ENCODE results near the gene TGFBR1. TPM values are rescaled to one million over a fixed set of nuclear protein-coding genes. Genes with fewer than 3 reads are reported as not detected.

Gene TGFBR1
- total RNA-seq, 2 experiments from 2014 or later, result 12.9 to 14.6 TPM

DNA sequence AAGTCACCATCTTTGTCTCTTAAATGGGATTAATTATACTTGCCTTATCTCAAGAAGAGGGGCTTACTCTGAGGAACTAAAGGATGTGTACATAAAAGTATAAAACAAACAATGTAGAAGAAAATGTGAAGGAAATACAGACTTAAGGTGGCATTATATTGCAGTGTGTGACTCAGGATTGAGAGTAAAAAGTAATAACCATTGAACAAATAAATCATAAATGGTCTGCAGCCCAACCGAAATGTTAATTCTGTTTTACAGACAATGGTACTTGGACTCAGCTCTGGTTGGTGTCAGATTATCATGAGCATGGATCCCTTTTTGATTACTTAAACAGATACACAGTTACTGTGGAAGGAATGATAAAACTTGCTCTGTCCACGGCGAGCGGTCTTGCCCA lies 37.4 kb downstream of the TGFBR1 start:
- H3K27me3 Mint-ChIP-seq, result no peaks in the 10 kb centered on the region
- H3K9me3 Mint-ChIP-seq, result no peaks in the 10 kb centered on the region
- peaks cover 35% of the 10 kb centered on the region for H3K4me1 Mint-ChIP-seq (ENCODE audit: low read depth)
- Histone ChIP-seq H3K4me3 (ENCODE audit: low read length) (no peak overlapping the region), H3K9me3 (ENCODE audit: control insufficient read depth in 1 of 2, insufficient read depth in 1 of 2, low read length in 2 of 2) (no peaks in the 10 kb centered on the region), H3K27ac (ENCODE audit: low read depth in 1 of 2, low read length in 2 of 2) (no peak overlapping the region), H3K27me3 (ENCODE audit: control insufficient read depth in 1 of 2, insufficient read depth in 2 of 2, low read length in 2 of 2) (no peaks in the 10 kb centered on the region), H3K36me3 (ENCODE audit: insufficient read depth, low read length) (peaks cover 83% of the 10 kb centered on the region), H3K4me1 (ENCODE audit: insufficient read depth, low read length) (no peaks in the 10 kb centered on the region)
- intact Hi-C loops (cut with DNase I, micrococcal nuclease), result loop anchor here in 1 of 2 experiments (10.0 kb wide), 1 partner anchor 337 kb away; the partner anchor contains the start of gene GALNT12
- no peak overlapping the region for H3K27ac Mint-ChIP-seq
- no peak overlapping the region for H3K4me3 Mint-ChIP-seq
- POLR2A ChIA-PET, result interaction anchor here (1.0 to 5.0 kb wide), 2 partner anchors 23 to 39 kb away, joined by 3 to 32 read pairs; partner anchors contain the start of gene TGFBR1
- CTCF ChIA-PET, result interaction anchor here (0.8 to 5.6 kb wide), 3 partner anchors 8 to 167 kb away, joined by 3 to 77 read pairs (median 14); no protein-coding TSS in a partner anchor
- H3K36me3 Mint-ChIP-seq (ENCODE audit: low read depth), result peaks cover 87% of the 10 kb centered on the region
- TF ChIP-seq, protein P1, sequence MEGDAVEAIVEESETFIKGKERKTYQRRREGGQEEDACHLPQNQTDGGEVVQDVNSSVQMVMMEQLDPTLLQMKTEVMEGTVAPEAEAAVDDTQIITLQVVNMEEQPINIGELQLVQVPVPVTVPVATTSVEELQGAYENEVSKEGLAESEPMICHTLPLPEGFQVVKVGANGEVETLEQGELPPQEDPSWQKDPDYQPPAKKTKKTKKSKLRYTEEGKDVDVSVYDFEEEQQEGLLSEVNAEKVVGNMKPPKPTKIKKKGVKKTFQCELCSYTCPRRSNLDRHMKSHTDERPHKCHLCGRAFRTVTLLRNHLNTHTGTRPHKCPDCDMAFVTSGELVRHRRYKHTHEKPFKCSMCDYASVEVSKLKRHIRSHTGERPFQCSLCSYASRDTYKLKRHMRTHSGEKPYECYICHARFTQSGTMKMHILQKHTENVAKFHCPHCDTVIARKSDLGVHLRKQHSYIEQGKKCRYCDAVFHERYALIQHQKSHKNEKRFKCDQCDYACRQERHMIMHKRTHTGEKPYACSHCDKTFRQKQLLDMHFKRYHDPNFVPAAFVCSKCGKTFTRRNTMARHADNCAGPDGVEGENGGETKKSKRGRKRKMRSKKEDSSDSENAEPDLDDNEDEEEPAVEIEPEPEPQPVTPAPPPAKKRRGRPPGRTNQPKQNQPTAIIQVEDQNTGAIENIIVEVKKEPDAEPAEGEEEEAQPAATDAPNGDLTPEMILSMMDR (IDR thresholded peaks at IDR 0.05), result no peak
- DNase-seq, result no peak
- ATAC-seq (ENCODE audit: poor library complexity), result no peak

DNA sequence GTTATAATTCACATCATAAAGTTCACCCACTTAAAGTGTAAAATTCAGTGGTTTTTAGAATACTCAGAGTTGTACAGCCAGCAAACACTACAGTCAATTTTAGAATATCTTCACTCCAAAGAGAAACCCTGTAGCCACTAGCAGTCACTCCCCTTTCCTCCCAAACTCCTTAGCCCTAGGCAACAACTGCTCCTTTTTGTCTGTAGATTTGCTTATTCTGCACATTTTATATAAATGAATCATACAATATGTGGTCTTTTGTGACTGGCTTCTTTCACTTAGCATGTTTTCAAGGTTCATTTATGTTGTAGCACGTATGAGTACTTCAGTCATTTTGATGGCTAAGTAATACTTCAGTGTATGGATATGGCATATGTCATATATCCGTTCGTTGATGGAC lies 38.7 kb downstream of the TGFBR1 start:
- no peak overlapping the region for H3K27ac Mint-ChIP-seq
- Histone ChIP-seq H3K4me3 (ENCODE audit: low read length) (no peak overlapping the region), H3K9me3 (ENCODE audit: control insufficient read depth in 1 of 2, insufficient read depth in 1 of 2, low read length in 2 of 2) (no peaks in the 10 kb centered on the region), H3K27me3 (ENCODE audit: control insufficient read depth in 1 of 2, insufficient read depth in 2 of 2, low read length in 2 of 2) (no peaks in the 10 kb centered on the region), H3K36me3 (ENCODE audit: insufficient read depth, low read length) (peaks cover 87% of the 10 kb centered on the region), H3K27ac (ENCODE audit: low read depth in 1 of 2, low read length in 2 of 2) (no peak overlapping the region), H3K4me1 (ENCODE audit: insufficient read depth, low read length) (no peaks in the 10 kb centered on the region)
- peaks cover 38% of the 10 kb centered on the region for H3K4me1 Mint-ChIP-seq (ENCODE audit: low read depth)
- no peak for ATAC-seq (ENCODE audit: poor library complexity)
- TF ChIP-seq, protein P1 (IDR thresholded peaks at IDR 0.05), result no peak
- no peaks in the 10 kb centered on the region for H3K27me3 Mint-ChIP-seq
- intact Hi-C loops (cut with DNase I, micrococcal nuclease), result loop anchor here in 1 of 2 experiments (10.0 kb wide), 1 partner anchor 339 kb away; the partner anchor contains the start of gene GALNT12
- ChIA-PET POLR2A (no interaction called here), CTCF (interaction anchor here (5.6 kb wide), 1 partner anchor 144 kb away, joined by 77 read pairs; no protein-coding TSS in a partner anchor)
- H3K4me3 Mint-ChIP-seq, result no peak overlapping the region
- H3K36me3 Mint-ChIP-seq (ENCODE audit: low read depth), result peaks cover 88% of the 10 kb centered on the region
- H3K9me3 Mint-ChIP-seq, result no peaks in the 10 kb centered on the region
- DNase-seq, result no peak

DNA sequence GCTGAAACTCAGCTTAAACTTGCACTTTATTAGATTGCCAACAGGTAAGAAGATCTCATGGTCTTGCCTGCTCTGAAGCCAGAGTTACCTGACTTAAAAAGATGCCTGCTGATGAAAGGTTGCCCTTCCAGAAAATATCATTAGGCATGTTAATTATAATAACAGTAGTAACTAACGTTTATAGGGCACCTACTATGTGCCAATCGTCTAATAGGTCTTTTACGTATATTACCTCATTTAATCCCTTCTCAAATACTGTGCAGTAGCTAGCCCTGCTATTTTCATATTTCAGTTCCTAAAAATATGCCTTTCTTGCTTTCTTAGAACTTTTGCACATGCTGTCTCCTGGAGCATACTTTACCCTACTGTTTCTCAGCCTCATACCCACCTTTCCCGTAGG lies 40.1 kb downstream of the TGFBR1 start:
- Histone ChIP-seq H3K36me3 (ENCODE audit: insufficient read depth, low read length) (peaks cover 86% of the 10 kb centered on the region), H3K4me3 (ENCODE audit: low read length) (no peak overlapping the region), H3K9me3 (ENCODE audit: control insufficient read depth in 1 of 2, insufficient read depth in 1 of 2, low read length in 2 of 2) (no peaks in the 10 kb centered on the region), H3K27ac (ENCODE audit: low read depth in 1 of 2, low read length in 2 of 2) (no peak overlapping the region), H3K27me3 (ENCODE audit: control insufficient read depth in 1 of 2, insufficient read depth in 2 of 2, low read length in 2 of 2) (no peaks in the 10 kb centered on the region), H3K4me1 (ENCODE audit: insufficient read depth, low read length) (no peaks in the 10 kb centered on the region)
- H3K9me3 Mint-ChIP-seq, result no peaks in the 10 kb centered on the region
- ATAC-seq (ENCODE audit: poor library complexity), result no peak
- POLR2A ChIA-PET, result interaction anchor here (1.2 kb wide), 1 partner anchor 132 kb away, joined by 4 read pairs; no protein-coding TSS in a partner anchor
- H3K36me3 Mint-ChIP-seq (ENCODE audit: low read depth), result peaks cover 97% of the 10 kb centered on the region
- H3K27ac Mint-ChIP-seq, result no peak overlapping the region
- no peaks in the 10 kb centered on the region for H3K27me3 Mint-ChIP-seq
- no peak for DNase-seq
- H3K4me1 Mint-ChIP-seq (ENCODE audit: low read depth), result peaks cover 43% of the 10 kb centered on the region
- intact Hi-C loops (cut with DNase I, micrococcal nuclease), result loop anchor here in 1 of 2 experiments (10.0 kb wide), 1 partner anchor 340 kb away; the partner anchor contains the start of gene GALNT12
- H3K4me3 Mint-ChIP-seq, result no peak overlapping the region
- TF ChIP-seq, protein P1 (IDR thresholded peaks at IDR 0.05), result no peak
- CTCF ChIA-PET, result no interaction called here
